ENCODE results near the gene ZNF813. TPM values are rescaled to one million over a fixed set of nuclear protein-coding genes. Genes with fewer than 3 reads are reported as not detected.
"Not testable (repeated sequence)": the region's sequence is repeated elsewhere in the genome, so short reads cannot be mapped to it uniquely, and the experiment has no call there.

The ZNF813 gene
- total and polyA plus RNA-seq, 9 of the 15 experiments (the other 6 are each of a cell fraction or from before 2014, with no cell fraction given): 1.3 to 8.0 (median 5.3) TPM

GRCh38 chr19:53422551-53422950 lies 45.0 kb upstream of the ZNF813 start:
- Histone ChIP-seq H3K79me2 (ENCODE audit: control insufficient read depth, insufficient read depth, low read length) (no peaks in the 10 kb centered on the region), H3K36me3 (ENCODE audit: control insufficient read depth, insufficient read depth, low read length) (no peaks in the 10 kb centered on the region), H3K9me3 (replicated peaks; ENCODE audit: control insufficient read depth, insufficient read depth, low read depth, low read length) (no peaks in the 10 kb centered on the region), H3K9me1 (ENCODE audit: control insufficient read depth, insufficient read depth, low read length) (no peaks in the 10 kb centered on the region), H2AFZ (ENCODE audit: low read depth, low read length) (no peak overlapping the region), H3K9ac (ENCODE audit: insufficient read depth in 1 of 2, low read depth in 2 of 2, low read length in 2 of 2) (no peak overlapping the region), H4K20me1 (replicated peaks; ENCODE audit: control insufficient read depth, insufficient read depth, low read length) (no peaks in the 10 kb centered on the region), H3K4me3 (no peak overlapping the region), H3K4me2 (ENCODE audit: insufficient read depth, low read length) (no peak overlapping the region), H3K27me3 (ENCODE audit: control insufficient read depth in 2 of 2, insufficient read depth in 2 of 2, low read length in 2 of 2) (no peaks in the 10 kb centered on the region), H3K4me1 (replicated peaks in 1 of 2; ENCODE audit: control insufficient read depth in 2 of 2, insufficient read depth in 2 of 2, low read length in 2 of 2) (no peaks in the 10 kb centered on the region; a peak in 1 of 5 replicates), H3K27ac (ENCODE audit: extremely low read depth, low read depth, low read length) (no peak overlapping the region)
- no peak for ATAC-seq
- ChIA-PET POLR2A (no interaction called here), CTCF (ENCODE audit: low intra/inter-chr PET ratio) (no interaction called here)
- TF ChIP-seq, protein P1, sequence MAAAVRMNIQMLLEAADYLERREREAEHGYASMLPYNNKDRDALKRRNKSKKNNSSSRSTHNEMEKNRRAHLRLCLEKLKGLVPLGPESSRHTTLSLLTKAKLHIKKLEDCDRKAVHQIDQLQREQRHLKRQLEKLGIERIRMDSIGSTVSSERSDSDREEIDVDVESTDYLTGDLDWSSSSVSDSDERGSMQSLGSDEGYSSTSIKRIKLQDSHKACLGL (CRISPR knock-in tag; IDR thresholded peaks at IDR 0.05; ENCODE audit: borderline replicate concordance, poor library complexity, severe bottlenecking): no peak
- no peak for TF ChIP-seq SNIP1 (IDR thresholded peaks at IDR 0.05; ENCODE audit: low read depth)
- no peak for TF ChIP-seq RCOR1 (IDR thresholded peaks at IDR 0.05; ENCODE audit: borderline replicate concordance in 1 of 2, low read depth in 2 of 2, low read length in 2 of 2)
- no peak for TF ChIP-seq ZNF77 (CRISPR knock-in tag; IDR thresholded peaks at IDR 0.05)
- no peak for TF ChIP-seq NR3C1 (CRISPR knock-in tag; IDR thresholded peaks at IDR 0.05)
- TF ChIP-seq ZBTB17 (CRISPR knock-in tag; IDR thresholded peaks at IDR 0.05): no peak
- TF ChIP-seq HDAC2 (IDR thresholded peaks at IDR 0.05): no peak
- no peak for TF ChIP-seq KAT2B (IDR thresholded peaks at IDR 0.05; ENCODE audit: low read depth, low read length)
- no peak for TF ChIP-seq DMBX1 (CRISPR knock-in tag; IDR thresholded peaks at IDR 0.05; ENCODE audit: borderline replicate concordance)
- TF ChIP-seq ARHGAP35 (IDR thresholded peaks at IDR 0.05; ENCODE audit: partially characterized antibody): no peak
- TF ChIP-seq ATF6 (CRISPR knock-in tag; IDR thresholded peaks at IDR 0.05): no peak
- TF ChIP-seq CBX2 (IDR thresholded peaks at IDR 0.05; ENCODE audit: insufficient read depth, low read length, poor library complexity, severe bottlenecking): no peak
- no peak for TF ChIP-seq POLR2A (conservative IDR thresholded peaks at IDR 0.05)
- no peak for TF ChIP-seq RBFOX2 (IDR thresholded peaks at IDR 0.05; ENCODE audit: low read depth, low read length)
- TF ChIP-seq, protein P2, sequence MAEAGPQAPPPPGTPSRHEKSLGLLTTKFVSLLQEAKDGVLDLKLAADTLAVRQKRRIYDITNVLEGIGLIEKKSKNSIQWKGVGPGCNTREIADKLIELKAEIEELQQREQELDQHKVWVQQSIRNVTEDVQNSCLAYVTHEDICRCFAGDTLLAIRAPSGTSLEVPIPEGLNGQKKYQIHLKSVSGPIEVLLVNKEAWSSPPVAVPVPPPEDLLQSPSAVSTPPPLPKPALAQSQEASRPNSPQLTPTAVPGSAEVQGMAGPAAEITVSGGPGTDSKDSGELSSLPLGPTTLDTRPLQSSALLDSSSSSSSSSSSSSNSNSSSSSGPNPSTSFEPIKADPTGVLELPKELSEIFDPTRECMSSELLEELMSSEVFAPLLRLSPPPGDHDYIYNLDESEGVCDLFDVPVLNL (CRISPR knock-in tag; IDR thresholded peaks at IDR 0.05; ENCODE audit: low read depth): no peak
- intact Hi-C loops (cut with micrococcal nuclease) (loop anchor here (5.0 kb wide), 1 partner anchor 325 kb away; no protein-coding TSS in a partner anchor), in situ Hi-C loops (cut with MboI) (loop anchor here (5.0 kb wide), 1 partner anchor 80 kb away; no protein-coding TSS in a partner anchor)
- DNase-seq (ENCODE audit: extremely low read depth in 1 of 4, low spot score in 3 of 4): no peak
- WGBS (ENCODE audit: insufficient coverage, low coverage, missing lambda C conversion rate): 44% methylated on average over 5 of the region's 5 CpGs
- FAIRE-seq: no peak
- no TSS peak for BruUV-seq (replicated peaks)

DNA sequence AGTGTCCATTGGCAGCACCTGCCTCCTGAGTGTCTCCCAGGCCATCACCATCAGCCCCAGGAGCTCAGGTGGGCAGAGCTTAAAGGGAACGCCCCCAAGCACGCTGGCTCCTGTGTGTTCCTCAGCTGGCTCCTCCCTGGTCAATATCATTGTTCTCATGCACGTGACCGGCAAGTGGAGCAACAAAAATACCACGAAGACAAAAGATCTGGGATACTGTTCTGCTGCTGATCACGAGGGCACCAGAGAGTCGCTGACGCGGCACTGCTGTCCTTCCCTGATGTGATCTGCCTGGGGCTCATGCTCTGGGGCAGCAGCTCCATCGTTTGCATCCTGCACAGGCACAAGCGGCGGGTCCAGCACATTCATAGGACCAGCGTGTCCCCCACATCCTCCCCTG lies 44.5 kb upstream of the ZNF813 start:
- H3K79me2 ChIP-seq (ENCODE audit: control insufficient read depth, insufficient read depth, low read length); H2AFZ ChIP-seq (ENCODE audit: low read depth, low read length); H3K4me2 ChIP-seq (ENCODE audit: insufficient read depth, low read length); H3K27ac ChIP-seq (ENCODE audit: extremely low read depth, low read depth, low read length); H3K4me1 ChIP-seq (replicated peaks in 1 of 2; ENCODE audit: control insufficient read depth in 2 of 2, insufficient read depth in 2 of 2, low read length in 2 of 2); H4K20me1 ChIP-seq (replicated peaks; ENCODE audit: control insufficient read depth, insufficient read depth, low read length); DNase-seq (ENCODE audit: extremely low read depth in 1 of 4, low spot score in 3 of 4); H3K27me3 ChIP-seq (ENCODE audit: control insufficient read depth in 2 of 2, insufficient read depth in 2 of 2, low read length in 2 of 2); CTCF ChIA-PET (ENCODE audit: low intra/inter-chr PET ratio); POLR2A ChIA-PET; H3K9me3 ChIP-seq (replicated peaks; ENCODE audit: control insufficient read depth, insufficient read depth, low read depth, low read length); H3K4me3 ChIP-seq; H3K9ac ChIP-seq (ENCODE audit: insufficient read depth in 1 of 2, low read depth in 2 of 2, low read length in 2 of 2); ATAC-seq; BruUV-seq (replicated peaks); H3K36me3 ChIP-seq (ENCODE audit: control insufficient read depth, insufficient read depth, low read length); H3K9me1 ChIP-seq (ENCODE audit: control insufficient read depth, insufficient read depth, low read length): not testable (repeated sequence)
- FAIRE-seq: peak; percentile 68
- intact Hi-C loops (cut with micrococcal nuclease): loop anchor here (5.0 kb wide), 1 partner anchor 324 kb away; no protein-coding TSS in a partner anchor
- 12% methylated on average over 4 of the region's 13 CpGs for WGBS (ENCODE audit: insufficient coverage, low coverage, missing lambda C conversion rate)
- in situ Hi-C loops (cut with MboI): loop anchor here (5.0 kb wide), 1 partner anchor 79 kb away; no protein-coding TSS in a partner anchor

Data from K562 (cell line).